SK-N-SH (cell line): ENCODE data around the gene DNAJC18. TPM values are rescaled to one million over a fixed set of nuclear protein-coding genes. Genes with fewer than 3 reads are reported as not detected.
"Not testable (repeated sequence)": the region's sequence is repeated elsewhere in the genome, so short reads cannot be mapped to it uniquely, and the experiment has no call there.

ENCODE experiments used
- CTCF ChIA-PET: fragments of 300-600, 350-600 bp; formaldehyde crosslinking; extraction: SDS; loops from one replicate; lab custom pipeline; 2021; lab: Yijun Ruan, JAX
- POLR2A ChIA-PET: fragments of 350-600 bp; sonication (Branson Sonifier 250); formaldehyde crosslinking; extraction: SDS; loops from one replicate; lab custom pipeline; 2020; ENCODE audit warnings: antibody characterized with exemption, inconsistent platforms; lab: Yijun Ruan, JAX
- DNase-seq: peaks from one replicate; pipeline ENCODE4 v3.0.0; 2012
- H2AFZ ChIP-seq: fragments of 200-600 bp; sonication (generic); 2 replicates; pipeline ENCODE4 v1.8.1; 2016; ENCODE audit warnings: antibody characterized with exemption, mild to moderate bottlenecking, low read depth
- H3F3A ChIP-seq: fragments of 200-600 bp; sonication (generic); replicated peaks from 2 replicates; pipeline ENCODE3; 2016; ENCODE audit warnings: antibody characterized with exemption, mild to moderate bottlenecking; ENCODE audit not compliant: insufficient read depth
- H3K27ac ChIP-seq, 2 experiments: fragments of 200-500 bp in 1 of 2; fragments of 200-600 bp in 1 of 2; sonication (Bioruptor generic) in 1 of 2; sonication (generic), shearing (Covaris generic) in 1 of 2; 2 replicates each; pipeline versions ENCODE4 v1.5.1 to v1.6.1; 2014 to 2016; ENCODE audit warnings: low read depth in 2 of 2, inconsistent platforms in 1 of 2, low read length in 1 of 2, mild to moderate bottlenecking in 1 of 2, mixed read lengths in 1 of 2
- H3K27me3 ChIP-seq: fragments of 200-600 bp; sonication (generic), shearing (Covaris generic); 2 replicates; pipeline ENCODE4 v1.6.1; 2016; ENCODE audit warnings: mixed run types; ENCODE audit not compliant: insufficient read depth
- H3K36me3 ChIP-seq, 2 experiments: fragments of 200-500 bp in 1 of 2; fragments of 200-600 bp in 1 of 2; sonication (Bioruptor generic) in 1 of 2; sonication (generic) in 1 of 2; replicated peaks in 1 of 2; 2 replicates each; pipeline versions ENCODE3 to v1.5.1; 2014 to 2016; ENCODE audit warnings: low read length in 1 of 2, mild to moderate bottlenecking in 1 of 2; ENCODE audit not compliant: insufficient read depth in 2 of 2, control insufficient read depth in 1 of 2
- H3K4me1 ChIP-seq, 2 experiments: fragments of 200-500 bp in 1 of 2; fragments of 200-600 bp in 1 of 2; sonication (Bioruptor generic) in 1 of 2; sonication (generic), shearing (Covaris generic) in 1 of 2; 2 replicates each; pipeline versions ENCODE4 v1.5.1 to v1.6.1; 2014 to 2016; ENCODE audit warnings: low read depth in 1 of 2, low read length in 1 of 2, mixed run types in 1 of 2; ENCODE audit not compliant: insufficient read depth in 2 of 2, control insufficient read depth in 1 of 2
- H3K4me2 ChIP-seq: fragments of 200-600 bp; sonication (generic), shearing (Covaris generic); 2 replicates; pipeline ENCODE4 v1.6.1; 2017; ENCODE audit warnings: mixed run types
- H3K4me3 ChIP-seq, 2 experiments: fragments of 200-500 bp in 1 of 2; fragments of 200-600 bp in 1 of 2; sonication (Bioruptor generic) in 1 of 2; sonication (generic), shearing (Covaris generic) in 1 of 2; 2 replicates each; pipeline versions ENCODE4 v1.5.1 to v1.8.1; 2014 to 2016; ENCODE audit warnings: low read depth in 2 of 2, inconsistent platforms in 1 of 2, low read length in 1 of 2, mild to moderate bottlenecking in 1 of 2, mixed read lengths in 1 of 2, moderate library complexity in 1 of 2
- H3K79me2 ChIP-seq: fragments of 200-600 bp; sonication (generic); 2 replicates; pipeline ENCODE4 v1.8.1; 2017; ENCODE audit warnings: mild to moderate bottlenecking; ENCODE audit not compliant: insufficient read depth
- H3K9ac ChIP-seq: fragments of 200-600 bp; sonication (generic); 2 replicates; pipeline ENCODE4 v1.6.1; 2017; ENCODE audit warnings: mixed run types
- H3K9me2 ChIP-seq: fragments of 200-600 bp; sonication (generic); 2 replicates; pipeline ENCODE4 v1.6.1; 2017; ENCODE audit warnings: mixed run types
- H3K9me3 ChIP-seq: fragments of 200-600 bp; sonication (generic); 2 replicates; pipeline ENCODE4 v1.6.1; 2017; ENCODE audit warnings: mixed run types, mild to moderate bottlenecking, moderate library complexity
- H4K20me1 ChIP-seq: fragments of 200-600 bp; sonication (generic); 2 replicates; pipeline ENCODE4 v1.6.1; 2017; ENCODE audit warnings: mild to moderate bottlenecking, mixed run types; ENCODE audit not compliant: insufficient read depth
- CHD2 ChIP-seq: fragments of 150-350 bp; IDR thresholded peaks from 2 replicates; pipeline ENCODE4 v1.6.1; 2018; ENCODE audit warnings: low read length; ENCODE audit not compliant: partially characterized antibody
- FOXJ3 ChIP-seq: sonication (generic); formaldehyde crosslinking; IDR thresholded peaks from 2 replicates; pipeline ENCODE4 v1.5.1; 2020; ENCODE audit warnings: mild to moderate bottlenecking, missing genetic modification reagents
- GATA2 ChIP-seq: sonication (generic); formaldehyde crosslinking; IDR thresholded peaks from 2 replicates; pipeline ENCODE4 v1.5.0; 2020; ENCODE audit warnings: mild to moderate bottlenecking, missing genetic modification reagents
- MXI1 ChIP-seq: IDR thresholded peaks from 2 replicates; pipeline ENCODE4 v1.6.1; 2012; ENCODE audit warnings: mild to moderate bottlenecking, low read depth, low read length, improper control_type of control experiment
- RXRA ChIP-seq: IDR thresholded peaks from 2 replicates; pipeline ENCODE4 v1.4.0; 2012; ENCODE audit warnings: low read depth, mild to moderate bottlenecking, borderline replicate concordance
- YY1 ChIP-seq: IDR thresholded peaks from 2 replicates; pipeline ENCODE4 v1.4.0; 2012; ENCODE audit warnings: low read depth, mild to moderate bottlenecking
- WGBS: methylation state at CpG from one replicate; pipeline ENCODE4 v1.1.6; 2017; ENCODE audit warnings: low lambda C conversion rate; 5-methylcytosine and 5-hydroxymethylcytosine counted together
- polyA plus RNA-seq, 3 experiments: library from polyadenylated mRNA; depleted of rRNA; stranded (reverse); fragments of >200 nt; gene quantifications; 2 replicates each; pipeline ENCODE4 v1.2.3, GENCODE V29; 2012
- TF ChIP-seq, protein P1 (sequence below): IDR thresholded peaks from 2 replicates; pipeline ENCODE4 v1.4.0; 2012; ENCODE audit warnings: low read depth, borderline replicate concordance
- TF ChIP-seq, protein P2 (sequence below): fragments of 200-600 bp; sonication (generic); IDR thresholded peaks from 2 replicates; pipeline ENCODE4 v1.6.1; 2017; ENCODE audit warnings: antibody characterized with exemption, mild to moderate bottlenecking, moderate library complexity

The DNAJC18 gene
- polyA plus RNA-seq, 1 of the 3 experiments (the other 2 are of a cell fraction), result 7.4 TPM

GRCh38 chr5:139387611-139388197 is 51.6 kb downstream of the DNAJC18 start:
- no peak for DNase-seq
- H3K27me3 ChIP-seq, result no peaks in the 10 kb centered on the region
- no peaks in the 10 kb centered on the region for H4K20me1 ChIP-seq
- no peak for TF ChIP-seq CHD2
- TF ChIP-seq, protein P1, sequence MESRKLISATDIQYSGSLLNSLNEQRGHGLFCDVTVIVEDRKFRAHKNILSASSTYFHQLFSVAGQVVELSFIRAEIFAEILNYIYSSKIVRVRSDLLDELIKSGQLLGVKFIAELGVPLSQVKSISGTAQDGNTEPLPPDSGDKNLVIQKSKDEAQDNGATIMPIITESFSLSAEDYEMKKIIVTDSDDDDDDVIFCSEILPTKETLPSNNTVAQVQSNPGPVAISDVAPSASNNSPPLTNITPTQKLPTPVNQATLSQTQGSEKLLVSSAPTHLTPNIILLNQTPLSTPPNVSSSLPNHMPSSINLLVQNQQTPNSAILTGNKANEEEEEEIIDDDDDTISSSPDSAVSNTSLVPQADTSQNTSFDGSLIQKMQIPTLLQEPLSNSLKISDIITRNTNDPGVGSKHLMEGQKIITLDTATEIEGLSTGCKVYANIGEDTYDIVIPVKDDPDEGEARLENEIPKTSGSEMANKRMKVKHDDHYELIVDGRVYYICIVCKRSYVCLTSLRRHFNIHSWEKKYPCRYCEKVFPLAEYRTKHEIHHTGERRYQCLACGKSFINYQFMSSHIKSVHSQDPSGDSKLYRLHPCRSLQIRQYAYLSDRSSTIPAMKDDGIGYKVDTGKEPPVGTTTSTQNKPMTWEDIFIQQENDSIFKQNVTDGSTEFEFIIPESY, result no peak
- no peaks in the 10 kb centered on the region for H3K79me2 ChIP-seq
- H3K9ac ChIP-seq, result no peak overlapping the region
- H3K27ac ChIP-seq, result no peak overlapping the region
- no peaks in the 10 kb centered on the region for H3F3A ChIP-seq
- no peaks in the 10 kb centered on the region for H3K36me3 ChIP-seq
- ChIA-PET POLR2A (interaction anchor here (0.8 kb wide), 1 partner anchor 46 kb away, joined by 3 read pairs; no protein-coding TSS in a partner anchor), CTCF (interaction anchor here (0.6 to 1.1 kb wide), 2 partner anchors 126 to 198 kb away, joined by 3 to 4 read pairs; no protein-coding TSS in a partner anchor)
- no peak overlapping the region for H3K4me3 ChIP-seq
- no peaks in the 10 kb centered on the region for H3K9me3 ChIP-seq
- WGBS, result 96% methylated on average over 9 of the region's 10 CpGs
- no peaks in the 10 kb centered on the region for H3K9me2 ChIP-seq
- no peak overlapping the region for H2AFZ ChIP-seq
- H3K4me2 ChIP-seq, result no peak overlapping the region
- H3K4me1 ChIP-seq, result peaks cover 0 to 14% of the 10 kb centered on the region in 2 experiments; a peak in 1 of 4 replicates

DNA sequence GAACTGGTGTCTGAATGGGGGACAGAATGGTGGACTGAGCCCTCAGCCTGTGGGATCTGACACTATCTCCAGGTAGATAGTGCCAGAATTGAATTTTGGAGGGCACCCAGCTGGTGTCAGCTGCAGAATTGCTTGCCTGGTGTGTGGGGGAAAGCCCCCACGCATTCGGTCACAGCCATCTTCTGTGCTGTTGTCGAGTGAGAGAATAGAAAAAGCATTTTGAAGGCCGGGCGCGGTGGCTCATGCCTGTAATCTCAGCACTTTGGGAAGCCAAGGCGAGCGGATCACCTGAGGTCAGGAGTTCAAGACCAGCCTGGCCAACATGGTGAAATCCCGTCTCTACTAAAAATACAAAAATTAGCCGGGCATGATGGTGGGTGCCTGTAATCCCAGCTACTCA is 52.4 kb downstream of the DNAJC18 start:
- H3F3A ChIP-seq, H3K4me2 ChIP-seq, H3K4me3 ChIP-seq, H3K9ac ChIP-seq, H3K27me3 ChIP-seq, H3K36me3 ChIP-seq, H3K9me2 ChIP-seq, DNase-seq, H4K20me1 ChIP-seq, H3K79me2 ChIP-seq, POLR2A ChIA-PET, H2AFZ ChIP-seq, H3K27ac ChIP-seq, H3K9me3 ChIP-seq: not testable (repeated sequence)
- WGBS, result 94% methylated on average over 10 of the region's 10 CpGs
- peaks cover 0 to 21% of the 10 kb centered on the region in 2 experiments; a peak in 1 of 4 replicates for H3K4me1 ChIP-seq
- CTCF ChIA-PET, result interaction anchor here (1.1 kb wide), 1 partner anchor 127 kb away, joined by 3 read pairs; no protein-coding TSS in a partner anchor

- ChIA-PET POLR2A (no interaction called here), CTCF (interaction anchor here (0.9 kb wide), 1 partner anchor 8 kb away, joined by 4 read pairs; no protein-coding TSS in a partner anchor)
- H3K27me3 ChIP-seq, result no peaks in the 10 kb centered on the region
- no peak for DNase-seq
- H3K36me3 ChIP-seq, result no peaks in the 10 kb centered on the region
- no peak overlapping the region for H3K4me2 ChIP-seq
- H3K79me2 ChIP-seq, result no peaks in the 10 kb centered on the region
- H3K4me3 ChIP-seq, result no peak overlapping the region
- no peaks in the 10 kb centered on the region for H3F3A ChIP-seq
- WGBS, result 87% methylated on average over 5 of the region's 5 CpGs
- no peaks in the 10 kb centered on the region for H3K9me3 ChIP-seq
- no peak overlapping the region for H2AFZ ChIP-seq
- TF ChIP-seq MXI1 (no peak), GATA2 (CRISPR knock-in tag) (no peak), RXRA (no peak), FOXJ3 (CRISPR knock-in tag) (no peak), YY1 (no peak)
- TF ChIP-seq, protein P2, sequence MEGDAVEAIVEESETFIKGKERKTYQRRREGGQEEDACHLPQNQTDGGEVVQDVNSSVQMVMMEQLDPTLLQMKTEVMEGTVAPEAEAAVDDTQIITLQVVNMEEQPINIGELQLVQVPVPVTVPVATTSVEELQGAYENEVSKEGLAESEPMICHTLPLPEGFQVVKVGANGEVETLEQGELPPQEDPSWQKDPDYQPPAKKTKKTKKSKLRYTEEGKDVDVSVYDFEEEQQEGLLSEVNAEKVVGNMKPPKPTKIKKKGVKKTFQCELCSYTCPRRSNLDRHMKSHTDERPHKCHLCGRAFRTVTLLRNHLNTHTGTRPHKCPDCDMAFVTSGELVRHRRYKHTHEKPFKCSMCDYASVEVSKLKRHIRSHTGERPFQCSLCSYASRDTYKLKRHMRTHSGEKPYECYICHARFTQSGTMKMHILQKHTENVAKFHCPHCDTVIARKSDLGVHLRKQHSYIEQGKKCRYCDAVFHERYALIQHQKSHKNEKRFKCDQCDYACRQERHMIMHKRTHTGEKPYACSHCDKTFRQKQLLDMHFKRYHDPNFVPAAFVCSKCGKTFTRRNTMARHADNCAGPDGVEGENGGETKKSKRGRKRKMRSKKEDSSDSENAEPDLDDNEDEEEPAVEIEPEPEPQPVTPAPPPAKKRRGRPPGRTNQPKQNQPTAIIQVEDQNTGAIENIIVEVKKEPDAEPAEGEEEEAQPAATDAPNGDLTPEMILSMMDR, result no peak
- no peak overlapping the region for H3K9ac ChIP-seq
- no peak overlapping the region for H3K27ac ChIP-seq
- H3K9me2 ChIP-seq, result no peaks in the 10 kb centered on the region
- H3K4me1 ChIP-seq, result peaks cover 0 to 23% of the 10 kb centered on the region in 2 experiments; a peak in 1 of 4 replicates
- no peaks in the 10 kb centered on the region for H4K20me1 ChIP-seq
These were observed 53.3 kb downstream of the DNAJC18 start for GRCh38 chr5:139386050-139386438.
